BLaER1 treated with 17β-estradiol and CSF1 and Interleukin-3, amounts not matched to agents 10 nM and 100 nM (cell line): ENCODE results near the gene HOGA1.

Source experiments
- H3K27ac ChIP-seq, 11 experiments: shearing (Covaris generic); formaldehyde crosslinking; 2 replicates each; pipeline ENCODE4 v1.8.1; 2022
- H3K27me3 ChIP-seq, 11 experiments: shearing (Covaris generic); formaldehyde crosslinking; 2 replicates each; pipeline ENCODE4 v1.8.1; 2022
- H3K36me3 ChIP-seq, 11 experiments: shearing (Covaris generic); formaldehyde crosslinking; 2 replicates each; pipeline ENCODE4 v1.8.1; 2022
- H3K4me1 ChIP-seq, 10 experiments: shearing (Covaris generic); formaldehyde crosslinking; 2 replicates each; pipeline ENCODE4 v1.8.1; 2022
- H3K4me2 ChIP-seq, 11 experiments: shearing (Covaris generic); formaldehyde crosslinking; 2 replicates each; pipeline ENCODE4 v1.8.1; 2022
- H3K4me3 ChIP-seq, 10 experiments: shearing (Covaris generic); formaldehyde crosslinking; 2 replicates each; pipeline ENCODE4 v1.8.1; 2022
- H3K9ac ChIP-seq, 11 experiments: shearing (Covaris generic); formaldehyde crosslinking; 2 replicates each; pipeline ENCODE4 v1.8.1; 2022
- H3K9me3 ChIP-seq, 11 experiments: shearing (Covaris generic); formaldehyde crosslinking; replicated peaks in 1 of 11; 2 replicates each; pipeline ENCODE4 v1.8.1; 2022
- H4K20me1 ChIP-seq, 11 experiments: shearing (Covaris generic); formaldehyde crosslinking; 2 replicates each; pipeline ENCODE4 v1.8.1; 2022
- Cebpa-rat ChIP-seq, 11 experiments: shearing (Covaris generic); IDR thresholded peaks; 2 replicates each; pipeline ENCODE4 v1.8.1; 2022

The HOGA1 gene

GRCh38 chr10:97596101-97597082 lies 12.2 kb downstream of the HOGA1 start:
- Histone ChIP-seq H3K36me3 (no peaks in the 10 kb centered on the region), H3K4me3 (no peak overlapping the region), H3K9ac (no peak overlapping the region), H4K20me1 (no peaks in the 10 kb centered on the region; a peak in 1 of 22 replicates), H3K27me3 (no peaks in the 10 kb centered on the region), H3K27ac (no peak overlapping the region), H3K4me2 (peak overlapping the region in 1 of 11 experiments; percentile 35; a peak in 1 of 22 replicates), H3K9me3 (no peaks in the 10 kb centered on the region), H3K4me1 (peaks cover 0 to 17% (median 12%) of the 10 kb centered on the region in 10 experiments; a peak in 15 of 20 replicates)
- no peak for TF ChIP-seq Cebpa-rat (IDR thresholded peaks at IDR 0.05)

GRCh38 chr10:97597778-97598177 lies 13.6 kb downstream of the HOGA1 start:
- no peaks in the 10 kb centered on the region for H3K36me3 ChIP-seq
- no peak overlapping the region for H3K9ac ChIP-seq
- H3K9me3 ChIP-seq, result no peaks in the 10 kb centered on the region
- no peaks in the 10 kb centered on the region for H3K27me3 ChIP-seq
- peak overlapping the region in 4 of 11 experiments; percentile 15 to 56 (median 39); a peak in 5 of 22 replicates for H3K27ac ChIP-seq
- no peaks in the 10 kb centered on the region; a peak in 1 of 22 replicates for H4K20me1 ChIP-seq
- no peak for TF ChIP-seq Cebpa-rat (IDR thresholded peaks at IDR 0.05)
- peaks cover 0 to 17% (median 11%) of the 10 kb centered on the region in 10 experiments; a peak in 15 of 20 replicates for H3K4me1 ChIP-seq
- peak overlapping the region in 1 of 11 experiments; percentile 37; a peak in 1 of 22 replicates for H3K4me2 ChIP-seq
- H3K4me3 ChIP-seq, result no peak overlapping the region

GRCh38 chr10:97598407-97599271 lies 14.4 kb downstream of the HOGA1 start:
- H3K27me3 ChIP-seq, result no peaks in the 10 kb centered on the region
- H3K9me3 ChIP-seq, result no peaks in the 10 kb centered on the region
- peak overlapping the region in 8 of 11 experiments; percentile 8 to 53 (median 39); a peak in 12 of 22 replicates for H3K4me2 ChIP-seq
- no peaks in the 10 kb centered on the region; a peak in 1 of 22 replicates for H4K20me1 ChIP-seq
- peak overlapping the region in 5 of 11 experiments; percentile 8 to 56 (median 43); a peak in 4 of 22 replicates for H3K27ac ChIP-seq
- H3K9ac ChIP-seq, result no peak overlapping the region; a peak in 1 of 22 replicates
- peaks cover 0 to 17% (median 11%) of the 10 kb centered on the region in 10 experiments; a peak in 15 of 20 replicates for H3K4me1 ChIP-seq
- no peak overlapping the region for H3K4me3 ChIP-seq
- peak in 2 of 11 experiments; percentile 15; a peak in 1 of 22 replicates for TF ChIP-seq Cebpa-rat (IDR thresholded peaks at IDR 0.05)
- no peaks in the 10 kb centered on the region for H3K36me3 ChIP-seq

DNA sequence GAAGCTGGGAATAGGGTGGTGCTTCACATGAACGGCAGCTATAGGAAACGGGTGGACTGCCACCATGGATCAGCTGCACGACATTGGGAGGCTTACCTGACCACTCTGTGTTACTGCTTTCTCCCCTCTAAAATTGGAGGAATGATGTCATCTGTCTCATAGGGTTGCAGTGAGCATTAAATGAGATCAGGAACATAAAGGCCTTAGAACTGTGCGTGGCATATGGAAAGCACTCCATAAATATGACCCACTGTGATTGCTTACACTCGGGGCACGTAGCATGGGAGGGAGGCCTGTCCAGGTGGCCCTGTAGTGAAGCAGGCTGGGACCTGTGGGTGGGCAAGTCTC lies 15.1 kb downstream of the HOGA1 start:
- H3K9me3 ChIP-seq, result no peaks in the 10 kb centered on the region
- H3K27me3 ChIP-seq, result no peaks in the 10 kb centered on the region
- no peak overlapping the region for H3K9ac ChIP-seq
- H4K20me1 ChIP-seq, result no peaks in the 10 kb centered on the region; a peak in 1 of 22 replicates
- H3K4me3 ChIP-seq, result no peak overlapping the region
- peak overlapping the region in 4 of 11 experiments; percentile 8 to 52 (median 26); a peak in 4 of 22 replicates for H3K27ac ChIP-seq
- H3K4me2 ChIP-seq, result peak overlapping the region in 4 of 11 experiments; percentile 16 to 53 (median 39); a peak in 6 of 22 replicates
- H3K36me3 ChIP-seq, result no peaks in the 10 kb centered on the region
- peaks cover 0 to 17% (median 11%) of the 10 kb centered on the region in 10 experiments; a peak in 15 of 20 replicates for H3K4me1 ChIP-seq
- no peak for TF ChIP-seq Cebpa-rat (IDR thresholded peaks at IDR 0.05)

- no peak for TF ChIP-seq Cebpa-rat (IDR thresholded peaks at IDR 0.05)
- H4K20me1 ChIP-seq, result no peaks in the 10 kb centered on the region; a peak in 1 of 22 replicates
- no peak overlapping the region for H3K4me3 ChIP-seq
- H3K27me3 ChIP-seq, result no peaks in the 10 kb centered on the region
- no peak overlapping the region for H3K4me2 ChIP-seq
- no peak overlapping the region for H3K9ac ChIP-seq
- no peak overlapping the region for H3K27ac ChIP-seq
- no peaks in the 10 kb centered on the region for H3K9me3 ChIP-seq
- peaks cover 0 to 17% (median 11%) of the 10 kb centered on the region in 10 experiments; a peak in 15 of 20 replicates for H3K4me1 ChIP-seq
- no peaks in the 10 kb centered on the region for H3K36me3 ChIP-seq
Observed at GRCh38 chr10:97600616-97601015, 16.4 kb downstream of the HOGA1 start.

GRCh38 chr10:97601268-97602215 lies 17.4 kb downstream of the HOGA1 start:
- Histone ChIP-seq H3K4me1 (peaks cover 6 to 15% (median 12%) of the 10 kb centered on the region in 10 experiments; a peak in 18 of 20 replicates), H4K20me1 (no peaks in the 10 kb centered on the region), H3K27me3 (no peaks in the 10 kb centered on the region), H3K4me3 (no peak overlapping the region), H3K27ac (no peak overlapping the region), H3K4me2 (no peak overlapping the region), H3K9me3 (no peaks in the 10 kb centered on the region), H3K9ac (no peak overlapping the region), H3K36me3 (no peaks in the 10 kb centered on the region)
- no peak for TF ChIP-seq Cebpa-rat (IDR thresholded peaks at IDR 0.05)

DNA sequence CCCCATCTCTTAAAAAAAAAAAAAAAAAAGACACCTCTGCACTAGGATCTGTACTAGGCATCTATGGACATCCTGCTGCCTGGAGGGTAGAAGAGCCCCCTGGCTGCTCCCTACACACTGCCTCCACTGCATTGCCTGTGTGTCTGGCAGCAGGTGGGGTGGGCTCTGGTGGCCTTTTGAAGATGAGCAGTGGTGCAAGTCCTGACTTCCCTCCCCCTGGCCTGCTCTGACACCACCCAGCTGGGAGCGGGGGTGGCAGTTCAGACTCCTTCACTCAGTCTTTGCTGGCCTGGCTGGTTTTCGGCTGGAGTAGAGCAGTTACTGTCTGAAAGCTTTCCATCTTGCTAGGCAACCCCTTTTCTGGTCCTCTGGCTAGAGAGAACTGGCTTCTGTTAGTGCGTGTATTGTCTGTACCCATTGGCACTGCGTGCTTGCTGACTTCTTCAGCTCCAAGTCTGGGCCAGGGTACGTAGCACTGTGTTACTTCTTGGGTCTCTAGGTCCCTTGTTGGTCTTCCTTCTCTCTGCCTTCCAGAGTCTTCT lies 23.0 kb downstream of the HOGA1 start:
- Histone ChIP-seq H3K36me3 (no peaks in the 10 kb centered on the region), H4K20me1 (no peaks in the 10 kb centered on the region; a peak in 1 of 22 replicates), H3K27me3 (no peaks in the 10 kb centered on the region), H3K4me1 (peaks cover 12 to 60% (median 46%) of the 10 kb centered on the region in 10 experiments), H3K27ac (no peak overlapping the region), H3K4me2 (peak overlapping the region; percentile 9 to 85 (median 59); a peak in 18 of 22 replicates), H3K9me3 (no peaks in the 10 kb centered on the region), H3K9ac (no peak overlapping the region), H3K4me3 (no peak overlapping the region)
- no peak for TF ChIP-seq Cebpa-rat (IDR thresholded peaks at IDR 0.05)
